HG03439 (cell line): Measurements from ENCODE around the gene PIM2.

ENCODE experiments used
- ATAC-seq: cut with Tn5 transposase; IDR thresholded peaks from one replicate; pipeline ENCODE4 v1.9.1; 2021; ENCODE audit warnings: mild to moderate bottlenecking, moderate library complexity; ENCODE audit not compliant: unreplicated experiment

The PIM2 gene

GRCh38 chrX:48918643-48919340, at the start of gene PIM2:
Gene PIM2, minus strand, starts transcription at chrX:48919024. Its CDS starts 190 bp downstream, at chrX:48918834.
- peak; percentile 65 for ATAC-seq

DNA sequence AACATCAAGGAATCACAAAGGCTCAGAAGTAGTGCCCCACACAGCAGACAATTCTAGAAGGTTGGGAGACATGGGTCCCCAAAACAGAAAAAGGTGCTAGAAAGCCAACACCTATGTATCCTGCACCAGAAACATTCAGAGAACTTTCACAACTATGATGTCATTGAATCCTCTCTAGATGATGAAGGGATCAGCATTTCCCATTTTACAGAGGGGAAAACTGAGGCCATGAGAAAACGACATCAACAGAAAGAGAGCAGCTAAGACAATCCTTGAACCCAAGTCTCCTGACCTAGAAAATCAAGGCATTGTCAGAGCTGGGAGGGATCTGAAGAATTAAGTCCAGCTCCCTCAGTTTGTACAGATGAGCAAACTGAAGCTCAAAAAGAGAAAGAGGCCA, 49.6 kb upstream of the PIM2 start:
- no peak for ATAC-seq

DNA sequence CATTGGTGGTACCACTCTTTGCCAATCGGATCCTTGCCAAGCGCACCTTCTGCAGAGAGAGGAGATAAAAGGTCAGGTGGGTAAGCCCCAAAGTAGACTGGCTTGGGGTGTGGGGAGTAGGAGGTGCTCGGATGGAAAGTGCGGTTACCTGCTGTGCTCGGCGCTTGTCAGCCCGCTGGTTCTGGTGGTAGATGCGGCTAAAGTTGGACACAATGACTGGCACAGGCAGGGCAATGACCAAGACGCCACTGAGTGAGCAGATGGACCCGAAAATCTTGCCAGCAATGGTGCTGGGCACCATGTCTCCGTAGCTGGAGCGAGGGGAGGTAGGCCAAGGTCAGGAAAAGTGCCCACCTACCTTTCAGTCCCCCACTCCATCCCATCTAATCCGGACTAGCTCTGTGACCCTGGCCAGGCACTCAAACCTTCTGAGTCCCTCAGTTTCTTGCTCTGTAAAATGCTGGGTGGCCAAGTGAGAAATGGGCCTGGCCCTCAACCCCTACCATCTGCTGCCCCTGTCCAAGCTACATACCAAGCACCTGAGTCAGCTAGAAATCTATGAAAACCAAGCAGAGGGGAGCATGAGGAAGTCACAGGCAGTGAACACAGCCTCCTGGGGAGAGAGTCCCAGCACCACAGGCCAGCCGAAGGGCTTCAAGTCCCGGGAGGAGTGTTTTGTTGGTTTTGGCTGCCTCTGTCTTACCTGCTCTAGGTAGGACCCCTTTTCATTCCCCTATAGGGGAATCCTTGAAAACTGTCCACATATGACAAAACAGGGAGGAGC, 48.2 kb upstream of the PIM2 start:
- no peak for ATAC-seq

- no peak for ATAC-seq
Observed at GRCh38 chrX:48965959-48966358, 47.1 kb upstream of the PIM2 start.

- no peak for ATAC-seq
Observed at GRCh38 chrX:48961585-48962091, 42.8 kb upstream of the PIM2 start.

DNA sequence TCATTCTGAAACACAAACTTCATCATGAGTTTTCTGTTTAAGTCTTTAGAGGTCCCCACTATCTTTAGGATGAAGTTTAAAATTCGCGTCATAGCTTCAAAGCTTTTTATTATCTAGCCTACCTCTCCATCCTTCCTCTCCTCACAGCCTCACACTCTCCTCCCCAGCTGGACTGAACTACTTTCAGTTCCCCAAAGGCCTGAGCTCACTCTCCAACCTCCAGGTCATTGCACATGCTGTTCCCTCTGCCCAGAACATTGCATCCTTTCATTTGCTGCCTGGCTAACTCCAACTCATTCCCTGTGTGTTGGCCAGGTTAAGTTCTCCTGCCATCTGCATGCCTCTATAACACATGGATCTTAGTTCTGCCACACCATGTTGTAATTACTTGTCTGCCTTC, 41.5 kb upstream of the PIM2 start:
- no peak for ATAC-seq

GRCh38 chrX:48958635-48959094, 39.8 kb upstream of the PIM2 start:
- ATAC-seq = no peak

GRCh38 chrX:48957827-48958634, 39.2 kb upstream of the PIM2 start:
- ATAC-seq = peak; percentile 83

DNA sequence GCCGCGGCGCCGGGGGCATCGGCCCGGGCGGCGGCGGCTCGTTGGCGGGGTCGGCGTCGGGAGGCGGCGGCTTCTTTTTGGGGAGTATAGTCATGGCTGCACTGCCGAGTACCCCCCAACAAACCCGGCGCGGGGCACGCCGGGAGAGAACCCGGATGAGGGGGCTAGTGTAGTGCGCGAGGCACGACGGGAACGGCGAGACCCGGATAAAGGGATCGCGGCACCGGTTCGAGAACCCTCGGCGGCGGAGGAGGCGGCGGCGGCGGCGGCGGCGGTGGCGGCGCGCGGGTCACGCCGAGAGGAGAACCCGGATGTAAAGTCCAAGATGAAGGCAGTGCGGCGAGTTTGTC, 38.6 kb upstream of the PIM2 start, which contains the start of gene OTUD5:
Gene OTUD5 (minus strand): TSS at position 131 of the 350 bp plus-strand sequence. CDS start 37 bp downstream, at position 94.
- peak; percentile 31 for ATAC-seq

DNA sequence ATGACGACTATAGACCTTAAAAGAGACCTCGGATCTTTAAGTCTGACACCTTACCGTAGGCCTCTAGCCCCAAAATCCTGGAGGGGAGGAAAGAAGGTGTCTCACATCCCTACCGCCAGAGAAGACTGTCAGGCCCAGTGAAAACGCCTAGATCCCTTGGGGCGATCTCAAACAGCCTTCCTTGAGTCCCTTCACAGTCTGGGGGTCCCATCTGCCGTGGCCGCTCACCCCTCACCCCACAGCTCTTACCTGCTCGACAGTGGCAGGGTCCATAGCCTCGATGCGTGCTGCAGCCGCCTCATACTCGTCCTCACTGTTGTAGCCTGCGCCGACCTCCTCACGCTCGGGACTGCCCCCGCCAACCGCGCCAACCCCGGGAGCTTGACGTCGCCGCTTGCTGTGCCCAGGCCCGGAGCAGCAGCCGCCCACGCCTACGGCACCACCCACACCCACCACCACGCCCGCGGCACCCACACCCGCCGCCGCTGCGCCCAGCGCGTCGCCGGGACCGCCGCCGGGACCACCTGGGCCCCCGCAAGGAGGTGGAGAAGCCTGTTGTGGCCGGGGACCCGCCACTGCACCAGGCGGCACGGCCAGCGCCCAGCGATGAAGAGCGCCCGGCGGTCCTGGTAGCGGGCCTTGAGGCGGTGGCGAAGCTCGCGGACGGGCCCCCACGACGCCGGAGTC, 38.0 kb upstream of the PIM2 start:
- ATAC-seq = peak; percentile 8

- ATAC-seq = no peak
Observed at GRCh38 chrX:48948589-48948988, 29.8 kb upstream of the PIM2 start.

- no peak for ATAC-seq
Observed at GRCh38 chrX:48945517-48946348, 26.9 kb upstream of the PIM2 start.

DNA sequence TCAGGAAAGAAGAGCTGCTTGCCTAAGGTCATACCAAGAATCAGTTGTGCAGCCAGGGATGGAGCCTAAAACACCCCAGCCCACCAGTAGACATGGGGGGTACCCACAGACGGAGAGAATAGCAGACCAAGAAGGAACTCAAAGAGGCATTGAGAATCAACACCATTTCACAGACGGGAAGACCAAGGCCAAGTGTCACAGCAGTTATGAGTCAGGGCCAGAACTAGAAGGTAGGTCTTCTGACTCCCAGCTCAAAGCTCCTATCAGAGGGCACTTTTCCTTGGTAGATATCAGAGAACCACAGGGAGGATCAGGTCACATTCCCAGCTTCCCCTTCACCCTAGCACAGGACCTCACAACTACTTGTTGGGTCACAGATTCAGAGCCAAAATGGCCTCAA, 24.1 kb upstream of the PIM2 start:
- no peak for ATAC-seq

GRCh38 chrX:48940404-48940955, 21.7 kb upstream of the PIM2 start:
- ATAC-seq = no peak

- ATAC-seq = no peak
Observed at GRCh38 chrX:48939524-48940228, 20.9 kb upstream of the PIM2 start.

DNA sequence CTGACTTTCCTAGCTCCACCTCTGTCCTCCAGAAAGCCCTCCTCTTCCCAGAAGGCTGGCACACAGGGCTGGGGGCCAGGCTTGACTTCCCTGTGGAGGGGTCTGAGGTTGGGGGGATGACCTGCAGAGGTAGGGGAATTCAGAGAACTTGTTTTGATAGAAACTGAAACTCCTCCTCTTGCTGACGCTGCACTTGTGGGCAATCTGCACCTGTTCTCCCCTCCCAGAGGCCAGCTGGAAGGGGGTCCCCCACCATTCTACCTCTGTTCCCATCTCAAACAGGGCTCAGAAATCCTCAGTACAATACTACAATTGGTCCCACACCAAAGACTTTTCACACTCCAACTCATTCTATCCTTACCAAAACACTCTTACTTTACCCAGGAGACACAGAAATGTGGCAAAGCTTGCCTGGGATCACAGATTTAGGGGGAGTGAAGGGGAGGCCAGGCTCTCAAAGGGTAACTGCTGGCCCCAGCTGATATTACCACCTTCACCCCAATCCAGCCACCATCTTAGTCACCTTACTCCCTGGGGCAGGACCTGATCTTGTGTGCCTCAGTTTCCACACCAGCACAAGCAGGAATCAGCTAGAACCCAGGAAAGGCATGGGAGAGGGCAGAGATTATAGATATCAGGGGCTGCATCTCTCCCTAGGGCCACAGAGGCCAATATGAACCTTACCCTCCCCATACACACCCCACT, 20.0 kb upstream of the PIM2 start:
- peak; percentile 60 for ATAC-seq

DNA sequence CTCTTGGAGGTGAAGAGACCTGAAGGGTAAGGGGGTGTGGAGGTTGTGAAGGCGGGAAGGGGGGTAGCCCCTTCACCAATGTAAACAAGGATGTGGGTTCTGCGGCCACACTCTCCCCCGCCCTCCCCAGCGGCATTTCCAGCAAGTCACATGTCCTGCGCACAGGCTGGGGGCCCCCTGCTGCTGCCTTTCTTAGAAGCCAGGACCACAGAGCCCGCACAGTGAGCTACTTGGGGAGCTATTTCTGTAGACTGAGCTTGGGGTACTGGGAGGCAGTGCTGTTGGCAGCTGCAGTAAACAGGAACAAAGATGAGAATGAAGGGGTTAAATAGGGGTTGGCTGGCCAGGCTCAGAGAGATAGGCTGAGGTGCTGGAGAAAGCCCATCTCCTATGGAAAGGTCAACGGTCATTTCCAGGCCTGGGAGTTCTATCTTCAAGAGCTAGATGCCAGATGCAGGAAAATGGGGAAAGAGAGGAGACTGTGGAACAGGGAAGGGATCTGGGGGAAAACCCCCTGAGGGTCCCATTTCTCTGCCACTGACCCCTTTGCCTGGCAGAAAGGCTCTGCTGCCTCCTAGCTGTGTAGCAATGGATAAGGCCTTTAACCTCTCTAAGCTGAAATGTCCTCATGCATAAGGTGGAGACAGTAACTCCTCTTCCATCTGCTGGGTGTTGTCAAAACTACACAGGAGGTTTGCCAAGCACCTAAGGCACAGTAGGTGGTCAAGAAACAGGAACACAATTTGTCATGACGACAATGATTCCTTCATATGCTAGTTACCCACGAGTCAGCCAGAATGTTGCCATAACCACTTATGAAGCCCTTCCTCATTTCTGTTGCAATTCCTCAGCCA, 18.5 kb upstream of the PIM2 start:
- ATAC-seq = peak; percentile 53
